ENCODE measurements around the gene TPSB2.

DNA sequence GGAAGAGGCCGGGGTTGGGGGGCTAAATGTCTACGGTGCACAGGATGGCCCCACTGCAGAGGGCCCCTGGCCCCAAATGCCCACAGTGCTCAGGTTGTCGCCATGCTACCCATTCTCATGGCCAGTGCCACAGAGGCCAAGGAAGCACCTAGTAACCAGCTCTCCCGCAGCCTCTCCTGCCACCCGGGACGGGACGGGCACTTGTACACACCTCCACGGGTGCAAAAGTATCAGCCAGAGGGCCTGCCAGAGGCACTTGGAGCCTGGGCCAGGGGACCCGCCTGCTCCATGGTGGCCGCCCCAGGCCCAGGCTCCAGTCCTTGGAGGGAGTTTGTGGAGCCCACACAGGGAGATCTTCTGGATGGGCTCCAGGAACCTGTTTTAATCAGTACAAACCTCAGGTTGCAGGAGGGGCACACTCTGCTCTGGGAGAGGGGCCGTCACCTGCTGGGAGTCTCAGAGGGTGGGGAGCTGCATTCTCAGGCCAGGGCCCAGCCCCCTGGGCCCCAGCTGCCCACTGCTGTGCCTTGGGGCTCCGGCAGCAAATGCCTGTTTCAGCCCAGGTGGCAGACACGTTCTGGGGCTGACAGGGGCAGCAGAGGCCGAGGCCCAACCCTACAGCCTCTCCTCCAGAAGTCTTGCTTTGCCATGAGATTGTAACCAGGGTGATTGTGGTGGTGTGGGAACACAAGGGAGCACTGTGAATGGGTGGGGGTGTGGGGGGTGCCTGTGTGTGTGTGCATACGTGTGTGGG lies 33.8 kb upstream of the TPSB2 start:
- TF ChIP-seq EZH2 (IDR thresholded peaks at IDR 0.05; ENCODE audit: insufficient read depth, poor library complexity, severe bottlenecking): no peak
- TF ChIP-seq EZH2phosphoT487 (IDR thresholded peaks at IDR 0.05; ENCODE audit: insufficient read depth, low read depth): no peak

All from GM23248 (cell line).